Measurements from ENCODE around the gene KDM2A.

The KDM2A gene

GRCh38 chr11:67284811-67285540 is 165.9 kb downstream of the KDM2A start:
- no peak for TF ChIP-seq ZNF629 (tag by site-specific recombination; IDR thresholded peaks at IDR 0.05)
- no peak for TF ChIP-seq ZNF24 (tag by site-specific recombination; IDR thresholded peaks at IDR 0.05)
- TF ChIP-seq REST (tag by site-specific recombination; IDR thresholded peaks at IDR 0.05): no peak
- TF ChIP-seq ZNF292 (tag by site-specific recombination; IDR thresholded peaks at IDR 0.05; ENCODE audit: borderline replicate concordance, low read depth): no peak
- no peak for TF ChIP-seq ZNF426 (tag by site-specific recombination; IDR thresholded peaks at IDR 0.05)
- TF ChIP-seq SCRT2 (tag by site-specific recombination; IDR thresholded peaks at IDR 0.05): no peak
- Histone ChIP-seq H3K9me3 (ENCODE audit: control insufficient read depth, insufficient read depth, low read depth, low read length) (no peaks in the 10 kb centered on the region), H3K36me3 (ENCODE audit: control insufficient read depth in 2 of 2, insufficient read depth in 1 of 2, low read length in 2 of 2) (peaks cover 0 to 73% of the 10 kb centered on the region in 2 experiments; a peak in 2 of 3 replicates), H3K4me3 (ENCODE audit: low read depth, low read length) (no peak overlapping the region), H3K4me1 (ENCODE audit: control insufficient read depth, insufficient read depth, low read length) (no peaks in the 10 kb centered on the region), H3K27ac (ENCODE audit: extremely low read depth, low read depth, low read length) (no peak overlapping the region)
- CTCF ChIA-PET: interaction anchor here (1.0 kb wide), 1 partner anchor 98 kb away, joined by 3 read pairs; no protein-coding TSS in a partner anchor
- POLR2A ChIA-PET: no interaction called here

DNA sequence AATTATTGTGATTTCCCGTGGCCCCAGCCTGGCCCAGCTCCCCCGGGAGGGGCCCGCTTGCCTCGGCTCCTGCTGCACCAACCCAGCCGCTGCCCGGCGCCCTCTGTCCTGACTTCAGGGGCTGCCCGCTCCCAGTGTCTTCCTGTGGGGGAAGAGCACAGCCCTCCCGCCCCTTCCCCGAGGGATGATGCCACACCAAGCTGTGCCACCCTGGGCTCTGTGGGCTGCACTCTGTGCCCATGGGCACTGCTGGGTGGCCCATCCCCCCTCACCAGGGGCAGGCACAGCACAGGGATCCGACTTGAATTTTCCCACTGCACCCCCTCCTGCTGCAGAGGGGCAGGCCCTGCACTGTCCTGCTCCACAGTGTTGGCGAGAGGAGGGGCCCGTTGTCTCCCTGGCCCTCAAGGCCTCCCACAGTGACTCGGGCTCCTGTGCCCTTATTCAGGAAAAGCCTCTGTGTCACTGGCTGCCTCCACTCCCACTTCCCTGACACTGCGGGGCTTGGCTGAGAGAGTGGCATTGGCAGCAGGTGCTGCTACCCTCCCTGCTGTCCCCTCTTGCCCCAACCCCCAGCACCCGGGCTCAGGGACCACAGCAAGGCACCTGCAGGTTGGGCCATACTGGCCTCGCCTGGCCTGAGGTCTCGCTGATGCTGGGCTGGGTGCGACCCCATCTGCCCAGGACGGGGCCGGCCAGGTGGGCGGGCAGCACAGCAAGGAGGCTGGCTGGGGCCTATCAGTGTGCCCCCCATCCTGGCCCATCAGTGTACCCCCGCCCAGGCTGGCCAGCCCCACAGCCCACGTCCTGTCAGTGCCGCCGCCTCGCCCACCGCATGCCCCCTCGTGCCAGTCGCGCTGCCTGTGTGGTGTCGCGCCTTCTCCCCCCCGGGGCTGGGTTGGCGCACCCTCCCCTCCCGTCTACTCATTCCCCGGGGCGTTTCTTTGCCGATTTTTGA is 166.8 kb downstream of the KDM2A start:
- no peaks in the 10 kb centered on the region for H3K4me1 ChIP-seq (ENCODE audit: control insufficient read depth, insufficient read depth, low read length)
- CTCF ChIA-PET: interaction anchor here (3.9 kb wide), 1 partner anchor 23 kb away, joined by 17 read pairs; no protein-coding TSS in a partner anchor
- H3K27ac ChIP-seq (ENCODE audit: extremely low read depth, low read depth, low read length): 0 out of 2 replicates have a peak overlapping the region, but pooled peaks have one; percentile 31

GRCh38 chr11:67286621-67287333 is 167.7 kb downstream of the KDM2A start:
- POLR2A ChIA-PET: no interaction called here
- no peaks in the 10 kb centered on the region for H3K9me3 ChIP-seq (ENCODE audit: control insufficient read depth, insufficient read depth, low read depth, low read length)
- H3K27ac ChIP-seq (ENCODE audit: extremely low read depth, low read depth, low read length): peak overlapping the region; percentile 31
- CTCF ChIA-PET: interaction anchor here (3.9 kb wide), 1 partner anchor 24 kb away, joined by 17 read pairs; no protein-coding TSS in a partner anchor
- peaks cover 0 to 72% of the 10 kb centered on the region in 2 experiments; a peak in 2 of 3 replicates for H3K36me3 ChIP-seq (ENCODE audit: control insufficient read depth in 2 of 2, insufficient read depth in 1 of 2, low read length in 2 of 2)
- H3K4me3 ChIP-seq (ENCODE audit: low read depth, low read length): no peak overlapping the region
- no peaks in the 10 kb centered on the region for H3K4me1 ChIP-seq (ENCODE audit: control insufficient read depth, insufficient read depth, low read length)
- TF ChIP-seq SP3 (tag by site-specific recombination; IDR thresholded peaks at IDR 0.05) (no peak), ZNF501 (tag by site-specific recombination; IDR thresholded peaks at IDR 0.05) (no peak), ZNF76 (tag by site-specific recombination; IDR thresholded peaks at IDR 0.05; ENCODE audit: borderline replicate concordance, low read depth) (no peak), KLF9 (tag by site-specific recombination; IDR thresholded peaks at IDR 0.05; ENCODE audit: low read depth) (no peak)
- TF ChIP-seq, protein P1, sequence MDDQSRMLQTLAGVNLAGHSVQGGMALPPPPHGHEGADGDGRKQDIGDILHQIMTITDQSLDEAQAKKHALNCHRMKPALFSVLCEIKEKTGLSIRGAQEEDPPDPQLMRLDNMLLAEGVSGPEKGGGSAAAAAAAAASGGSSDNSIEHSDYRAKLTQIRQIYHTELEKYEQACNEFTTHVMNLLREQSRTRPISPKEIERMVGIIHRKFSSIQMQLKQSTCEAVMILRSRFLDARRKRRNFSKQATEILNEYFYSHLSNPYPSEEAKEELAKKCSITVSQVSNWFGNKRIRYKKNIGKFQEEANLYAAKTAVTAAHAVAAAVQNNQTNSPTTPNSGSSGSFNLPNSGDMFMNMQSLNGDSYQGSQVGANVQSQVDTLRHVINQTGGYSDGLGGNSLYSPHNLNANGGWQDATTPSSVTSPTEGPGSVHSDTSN (CRISPR knock-in tag; IDR thresholded peaks at IDR 0.05): no peak
- TF ChIP-seq, protein P2, sequence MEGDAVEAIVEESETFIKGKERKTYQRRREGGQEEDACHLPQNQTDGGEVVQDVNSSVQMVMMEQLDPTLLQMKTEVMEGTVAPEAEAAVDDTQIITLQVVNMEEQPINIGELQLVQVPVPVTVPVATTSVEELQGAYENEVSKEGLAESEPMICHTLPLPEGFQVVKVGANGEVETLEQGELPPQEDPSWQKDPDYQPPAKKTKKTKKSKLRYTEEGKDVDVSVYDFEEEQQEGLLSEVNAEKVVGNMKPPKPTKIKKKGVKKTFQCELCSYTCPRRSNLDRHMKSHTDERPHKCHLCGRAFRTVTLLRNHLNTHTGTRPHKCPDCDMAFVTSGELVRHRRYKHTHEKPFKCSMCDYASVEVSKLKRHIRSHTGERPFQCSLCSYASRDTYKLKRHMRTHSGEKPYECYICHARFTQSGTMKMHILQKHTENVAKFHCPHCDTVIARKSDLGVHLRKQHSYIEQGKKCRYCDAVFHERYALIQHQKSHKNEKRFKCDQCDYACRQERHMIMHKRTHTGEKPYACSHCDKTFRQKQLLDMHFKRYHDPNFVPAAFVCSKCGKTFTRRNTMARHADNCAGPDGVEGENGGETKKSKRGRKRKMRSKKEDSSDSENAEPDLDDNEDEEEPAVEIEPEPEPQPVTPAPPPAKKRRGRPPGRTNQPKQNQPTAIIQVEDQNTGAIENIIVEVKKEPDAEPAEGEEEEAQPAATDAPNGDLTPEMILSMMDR (tag by site-specific recombination; IDR thresholded peaks at IDR 0.05): 0 out of 2 replicates have a peak, but pooled peaks have one; percentile 23

More for the DNA sequence above, 166.8 kb downstream of the KDM2A start:
- Histone ChIP-seq H3K9me3 (ENCODE audit: control insufficient read depth, insufficient read depth, low read depth, low read length) (no peaks in the 10 kb centered on the region), H3K36me3 (ENCODE audit: control insufficient read depth in 2 of 2, insufficient read depth in 1 of 2, low read length in 2 of 2) (peaks cover 0 to 72% of the 10 kb centered on the region in 2 experiments; a peak in 2 of 3 replicates), H3K4me3 (ENCODE audit: low read depth, low read length) (no peak overlapping the region)
- POLR2A ChIA-PET: interaction anchor here (0.5 kb wide), 1 partner anchor 19 kb away, joined by 3 read pairs; no protein-coding TSS in a partner anchor
- TF ChIP-seq ZNF174 (tag by site-specific recombination; IDR thresholded peaks at IDR 0.05) (no peak), ZNF654 (tag by site-specific recombination; IDR thresholded peaks at IDR 0.05; ENCODE audit: low read depth) (no peak), KLF7 (tag by site-specific recombination; IDR thresholded peaks at IDR 0.05; ENCODE audit: borderline replicate concordance) (no peak), ZNF416 (tag by site-specific recombination; IDR thresholded peaks at IDR 0.05) (no peak), ZNF19 (tag by site-specific recombination; IDR thresholded peaks at IDR 0.05; ENCODE audit: low read depth) (no peak), GLIS2 (tag by site-specific recombination; IDR thresholded peaks at IDR 0.05) (peak; percentile 68), ZBTB48 (tag by site-specific recombination; IDR thresholded peaks at IDR 0.05) (no peak)
- TF ChIP-seq, protein P3, sequence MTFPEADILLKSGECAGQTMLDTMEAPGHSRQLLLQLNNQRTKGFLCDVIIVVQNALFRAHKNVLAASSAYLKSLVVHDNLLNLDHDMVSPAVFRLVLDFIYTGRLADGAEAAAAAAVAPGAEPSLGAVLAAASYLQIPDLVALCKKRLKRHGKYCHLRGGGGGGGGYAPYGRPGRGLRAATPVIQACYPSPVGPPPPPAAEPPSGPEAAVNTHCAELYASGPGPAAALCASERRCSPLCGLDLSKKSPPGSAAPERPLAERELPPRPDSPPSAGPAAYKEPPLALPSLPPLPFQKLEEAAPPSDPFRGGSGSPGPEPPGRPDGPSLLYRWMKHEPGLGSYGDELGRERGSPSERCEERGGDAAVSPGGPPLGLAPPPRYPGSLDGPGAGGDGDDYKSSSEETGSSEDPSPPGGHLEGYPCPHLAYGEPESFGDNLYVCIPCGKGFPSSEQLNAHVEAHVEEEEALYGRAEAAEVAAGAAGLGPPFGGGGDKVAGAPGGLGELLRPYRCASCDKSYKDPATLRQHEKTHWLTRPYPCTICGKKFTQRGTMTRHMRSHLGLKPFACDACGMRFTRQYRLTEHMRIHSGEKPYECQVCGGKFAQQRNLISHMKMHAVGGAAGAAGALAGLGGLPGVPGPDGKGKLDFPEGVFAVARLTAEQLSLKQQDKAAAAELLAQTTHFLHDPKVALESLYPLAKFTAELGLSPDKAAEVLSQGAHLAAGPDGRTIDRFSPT (tag by site-specific recombination; IDR thresholded peaks at IDR 0.05): peak; percentile 31; the same call in 1 of the 2 replicates
